Kidney epithelial cell (primary cell): ENCODE data around the gene SASH1. TPM values are rescaled to one million over a fixed set of nuclear protein-coding genes. Genes with fewer than 3 reads are reported as not detected.

ENCODE experiments used
- DNase-seq: peaks from one replicate; pipeline ENCODE4 v3.0.0-alpha.2; 2010; ENCODE audit warnings: low read depth
- H3K27me3 ChIP-seq: 2 replicates; pipeline ENCODE4 v1.6.0; 2011; ENCODE audit warnings: low read length; ENCODE audit not compliant: control insufficient read depth, insufficient read depth
- H3K36me3 ChIP-seq: 2 replicates; pipeline ENCODE4 v1.5.1; 2011; ENCODE audit warnings: low read length; ENCODE audit not compliant: control insufficient read depth, insufficient read depth
- H3K4me3 ChIP-seq: 2 replicates; pipeline ENCODE4 v1.5.1; 2011; ENCODE audit warnings: low read depth, mild to moderate bottlenecking, control low read depth, low read length
- CTCF ChIP-seq: IDR thresholded peaks from 2 replicates; pipeline ENCODE4 v1.5.1; 2011; ENCODE audit warnings: mild to moderate bottlenecking, moderate library complexity, low read length, control low read depth, inconsistent platforms; ENCODE audit not compliant: insufficient read depth, poor library complexity, severe bottlenecking
- total RNA-seq: library from RNA; depleted of rRNA; stranded (reverse); fragments of >200 nt; gene quantifications from 2 replicates; pipeline ENCODE4 v1.2.3, GENCODE V29; 2015

SASH1 gene
- total RNA-seq, 1 donor from 2014 or later = 13.8 TPM

GRCh38 chr6:148470606-148471465 lies 128.2 kb downstream of the SASH1 start:
- DNase-seq = no peak
- no peak for TF ChIP-seq CTCF
- Histone ChIP-seq H3K36me3 (no peaks in the 10 kb centered on the region), H3K4me3 (no peak overlapping the region), H3K27me3 (no peaks in the 10 kb centered on the region)

GRCh38 chr6:148471624-148472159 lies 129.1 kb downstream of the SASH1 start:
- no peak for DNase-seq
- H3K36me3 ChIP-seq = no peaks in the 10 kb centered on the region
- H3K4me3 ChIP-seq = no peak overlapping the region
- H3K27me3 ChIP-seq = no peaks in the 10 kb centered on the region
- no peak for TF ChIP-seq CTCF

- TF ChIP-seq CTCF = no peak
- Histone ChIP-seq H3K36me3 (no peaks in the 10 kb centered on the region), H3K4me3 (no peak overlapping the region), H3K27me3 (no peaks in the 10 kb centered on the region)
- DNase-seq = no peak
These were observed 129.8 kb downstream of the SASH1 start for GRCh38 chr6:148472171-148473105.

GRCh38 chr6:148479497-148479896 lies 136.9 kb downstream of the SASH1 start:
- Histone ChIP-seq H3K27me3 (no peaks in the 10 kb centered on the region), H3K36me3 (no peaks in the 10 kb centered on the region), H3K4me3 (no peak overlapping the region)
- TF ChIP-seq CTCF = no peak
- no peak for DNase-seq

GRCh38 chr6:148487461-148487860 lies 144.8 kb downstream of the SASH1 start:
- no peak for TF ChIP-seq CTCF

More at GRCh38 chr6:148487461-148487860, 144.8 kb downstream of the SASH1 start:
- H3K36me3 ChIP-seq = no peaks in the 10 kb centered on the region
- no peaks in the 10 kb centered on the region for H3K27me3 ChIP-seq
- DNase-seq = no peak
- H3K4me3 ChIP-seq = no peak overlapping the region
